GM19240 (cell line): Measurements from ENCODE around the gene MBOAT1.

ENCODE experiments used
- DNase-seq: peaks from one replicate; pipeline ENCODE4 v3.0.0; 2011; ENCODE audit warnings: low spot score; ENCODE audit not compliant: insufficient read length

Gene MBOAT1

DNA sequence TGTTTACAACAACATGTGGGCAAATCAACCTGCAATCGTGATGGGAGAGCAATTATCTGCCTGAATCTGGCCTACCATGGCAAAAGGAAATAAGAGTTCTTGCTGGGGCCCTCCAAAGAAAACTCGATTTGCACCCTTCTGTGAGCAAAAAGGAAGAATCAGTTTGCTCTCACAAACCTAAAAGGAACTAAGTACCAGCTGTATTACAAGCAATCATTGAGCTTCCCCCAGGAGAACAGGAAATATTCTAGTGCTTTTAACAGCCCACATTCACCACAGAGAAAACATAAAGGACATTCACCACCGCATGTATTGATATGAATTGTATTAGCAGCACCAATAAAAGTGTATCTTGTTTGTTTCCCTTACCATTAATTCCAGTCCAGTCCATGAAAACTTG, 75.0 kb downstream of the MBOAT1 start:
- no peak for DNase-seq

DNA sequence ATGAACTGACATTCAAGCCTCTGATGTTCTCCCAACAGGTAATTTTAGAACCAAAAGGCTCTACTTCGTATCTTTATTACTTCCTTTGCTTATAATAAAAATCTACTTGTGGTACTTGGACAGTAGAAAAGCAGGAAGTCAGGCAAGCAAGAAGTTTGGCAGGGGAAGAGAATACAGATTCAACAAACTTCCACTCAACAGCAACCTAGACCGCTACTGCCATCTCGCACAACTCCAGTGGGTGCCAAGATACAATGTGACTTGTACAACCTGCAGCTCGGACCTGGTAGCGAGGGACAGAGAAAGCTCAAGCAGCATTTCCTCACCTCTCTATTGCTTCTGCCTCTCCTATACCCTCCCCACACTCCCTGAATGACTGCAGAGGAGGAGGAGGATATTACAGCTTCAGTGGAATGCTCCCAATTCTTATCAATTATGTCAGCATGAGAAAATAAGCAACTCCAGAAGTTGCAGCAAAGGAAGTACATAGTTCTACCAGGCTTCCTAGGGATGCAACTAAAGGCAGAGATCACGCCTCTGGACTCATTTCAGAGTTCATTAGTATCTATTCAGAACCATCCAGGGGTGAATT, 76.5 kb downstream of the MBOAT1 start:
- DNase-seq = no peak

DNA sequence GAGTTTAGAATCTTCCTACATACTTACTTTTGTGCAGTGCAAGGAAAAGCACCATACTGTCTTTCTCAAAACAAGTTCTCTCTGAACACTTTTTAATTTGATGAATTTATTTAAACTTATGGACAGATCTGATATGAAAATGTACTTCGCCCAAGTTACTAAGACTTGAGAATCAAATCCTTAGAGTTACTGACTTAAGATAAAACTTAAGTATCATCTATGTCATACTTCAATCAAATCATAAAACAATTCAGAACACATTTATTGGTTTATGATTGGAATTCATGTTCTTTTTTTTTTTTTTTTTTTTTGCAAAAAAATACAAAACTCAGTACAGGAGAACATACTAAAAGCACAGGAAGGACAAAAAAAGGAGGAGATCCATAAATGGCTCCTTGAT, 77.7 kb downstream of the MBOAT1 start:
- DNase-seq = no peak

DNA sequence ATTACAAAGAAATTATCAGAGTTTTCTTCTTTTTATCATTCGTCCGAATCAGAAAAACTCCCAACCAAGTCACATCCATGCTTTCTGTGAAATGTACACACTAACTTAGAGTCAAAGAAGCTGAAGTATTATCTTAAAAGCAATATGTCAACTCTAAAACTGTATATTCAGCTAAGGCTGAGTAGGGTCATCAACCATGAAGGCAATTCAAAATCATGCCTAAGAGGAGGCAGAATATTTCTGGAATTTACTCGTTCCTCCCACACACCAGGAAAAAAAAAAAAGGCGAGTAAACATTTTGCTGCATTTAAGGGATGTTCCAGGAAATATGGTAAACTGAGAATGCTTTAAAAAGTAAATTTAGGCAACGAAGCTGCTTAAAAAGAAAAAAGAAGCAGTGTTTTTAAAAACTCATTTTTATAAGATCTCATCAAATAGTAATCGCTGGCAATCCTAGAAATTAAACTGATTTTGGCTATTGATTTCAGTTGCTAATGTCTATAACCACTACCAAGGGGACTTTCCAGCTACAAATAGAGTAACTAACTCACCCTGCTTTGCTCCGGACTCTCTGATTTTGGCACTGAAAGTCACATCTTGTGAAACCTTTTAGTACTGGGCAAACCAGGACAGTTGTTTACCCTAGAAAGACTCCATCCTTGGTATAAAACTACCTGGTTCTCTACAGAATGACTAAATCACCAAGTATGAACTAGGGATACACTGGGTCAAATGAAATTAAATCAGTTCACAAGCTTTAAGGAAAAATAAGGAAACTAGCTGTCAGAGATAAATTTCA, 82.8 kb downstream of the MBOAT1 start:
- DNase-seq = no peak

DNA sequence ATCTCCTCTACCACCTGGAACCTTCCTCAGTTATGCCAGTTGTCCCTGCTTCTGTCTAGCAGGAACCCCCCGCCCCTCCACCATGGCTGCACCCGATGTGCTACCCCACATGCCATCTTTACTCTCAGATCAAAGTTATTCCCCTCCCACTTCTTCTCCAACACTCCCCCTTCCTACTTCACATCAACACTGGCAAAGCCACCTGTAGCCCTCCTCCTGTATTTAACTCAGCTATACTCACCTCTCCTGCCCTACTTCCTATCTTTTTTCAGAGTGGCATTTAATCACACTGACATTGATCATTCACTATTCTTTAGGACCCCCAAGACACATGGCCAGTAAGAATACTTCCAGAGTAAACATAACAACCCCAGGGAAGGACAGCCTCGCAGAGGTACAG, 84.3 kb downstream of the MBOAT1 start:
- DNase-seq = no peak

DNA sequence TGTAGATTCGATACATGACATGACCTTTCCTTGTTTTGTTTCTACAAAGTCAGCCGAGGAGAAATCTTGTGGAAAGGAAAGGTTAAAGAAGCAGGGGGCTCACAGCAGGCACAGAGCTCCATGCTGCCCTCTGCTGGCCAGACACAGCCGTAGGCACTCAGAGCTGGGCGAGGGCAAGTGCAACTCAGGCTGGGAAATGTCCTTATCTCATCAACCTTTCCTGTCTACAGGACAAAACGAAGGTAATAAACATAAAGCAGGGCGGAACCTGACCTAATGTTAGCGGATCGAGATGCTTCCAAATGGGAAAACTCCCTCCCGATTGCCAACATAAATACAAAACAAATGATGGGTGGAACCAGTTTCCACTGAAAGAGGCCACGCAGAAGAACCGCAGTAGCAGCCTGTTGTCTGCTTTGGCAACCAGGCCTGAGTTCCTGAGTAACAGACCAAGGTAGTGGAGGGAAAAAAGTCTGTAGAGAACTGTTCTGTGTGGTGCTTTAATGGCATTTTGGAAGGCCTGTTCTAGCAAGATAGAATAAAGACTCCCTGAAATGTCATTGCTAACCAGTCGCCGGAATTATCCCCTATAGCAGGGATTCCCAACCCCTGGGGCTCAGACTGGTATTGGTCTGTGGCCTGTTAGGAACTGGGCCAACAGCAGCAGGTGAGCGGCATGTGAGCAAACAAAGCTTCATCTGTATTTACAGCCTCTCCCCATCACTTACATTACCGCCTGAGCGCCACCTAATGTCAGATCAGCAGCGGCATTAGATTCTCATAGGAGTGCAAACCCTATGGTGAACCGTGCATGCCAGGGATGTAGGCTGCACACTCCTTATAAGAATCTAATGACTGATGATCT, 85.2 kb downstream of the MBOAT1 start:
- peak; percentile 30 for DNase-seq

DNA sequence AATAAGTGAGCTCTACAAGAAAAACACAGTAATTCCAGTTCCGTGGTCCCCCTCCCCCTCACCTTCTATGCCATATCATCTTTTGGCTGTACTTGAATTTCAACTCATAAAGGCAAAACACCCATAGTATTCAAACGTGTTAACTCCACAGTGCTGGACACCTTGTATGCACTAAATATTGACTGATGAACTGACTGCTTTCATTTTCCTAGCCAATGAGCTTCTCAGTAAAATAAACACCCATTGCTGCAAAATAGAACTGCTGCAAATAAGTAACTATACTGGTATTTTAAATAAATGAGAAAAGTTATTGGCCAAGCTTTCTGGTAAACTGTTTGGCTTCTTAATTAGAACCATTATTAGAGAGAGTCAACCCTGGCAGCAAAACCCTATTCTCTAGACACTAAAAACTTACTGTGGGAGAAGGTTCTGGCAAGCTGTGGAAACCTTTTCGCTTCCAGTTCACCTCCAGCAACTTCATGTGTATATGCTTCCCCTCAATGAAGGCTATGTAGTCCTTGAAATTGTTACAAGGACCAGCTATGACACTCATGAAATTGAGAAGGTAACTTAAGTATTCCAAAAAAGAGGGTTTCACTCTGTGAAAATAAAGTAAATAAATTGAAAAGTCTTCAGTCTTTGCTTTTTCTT, 86.0 kb downstream of the MBOAT1 start:
- no peak for DNase-seq

DNA sequence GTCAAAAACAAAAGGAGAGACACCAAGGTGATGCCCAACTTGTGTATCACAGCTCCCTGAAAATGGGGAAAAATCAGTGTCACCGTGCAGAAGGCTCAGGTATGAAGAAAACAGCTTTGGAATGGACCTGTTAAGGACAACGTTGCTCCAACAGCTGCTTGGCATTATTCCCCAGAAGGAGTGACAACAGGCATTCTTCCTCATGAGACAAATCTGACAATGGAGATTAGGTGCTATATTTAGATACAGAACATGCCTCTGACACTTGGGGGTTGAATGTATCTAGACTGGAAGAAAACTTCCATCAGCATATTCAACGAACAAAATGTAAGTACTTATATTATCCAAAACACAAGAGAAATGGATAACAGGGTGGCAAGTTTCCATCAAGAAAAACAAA, 87.7 kb downstream of the MBOAT1 start:
- no peak for DNase-seq

DNA sequence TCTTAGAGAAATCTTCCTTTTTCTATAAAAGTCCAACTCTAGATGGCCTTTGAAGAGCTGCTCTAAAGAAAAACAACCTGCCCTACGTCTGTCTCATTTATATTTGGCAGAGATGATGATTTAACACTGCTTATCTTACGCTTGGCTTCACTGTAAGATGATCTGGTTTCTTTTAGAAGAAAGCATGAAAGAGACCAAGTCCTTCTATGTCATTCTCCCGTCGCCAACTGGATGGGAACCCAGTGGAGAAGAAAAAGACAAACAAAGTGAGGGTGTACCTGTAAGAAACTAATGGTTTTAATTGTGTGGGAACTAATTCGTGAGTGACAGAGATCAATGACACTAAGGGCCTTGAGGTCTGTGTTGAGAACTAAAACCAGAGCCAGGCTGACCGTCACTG, 92.8 kb downstream of the MBOAT1 start:
- no peak for DNase-seq

DNA sequence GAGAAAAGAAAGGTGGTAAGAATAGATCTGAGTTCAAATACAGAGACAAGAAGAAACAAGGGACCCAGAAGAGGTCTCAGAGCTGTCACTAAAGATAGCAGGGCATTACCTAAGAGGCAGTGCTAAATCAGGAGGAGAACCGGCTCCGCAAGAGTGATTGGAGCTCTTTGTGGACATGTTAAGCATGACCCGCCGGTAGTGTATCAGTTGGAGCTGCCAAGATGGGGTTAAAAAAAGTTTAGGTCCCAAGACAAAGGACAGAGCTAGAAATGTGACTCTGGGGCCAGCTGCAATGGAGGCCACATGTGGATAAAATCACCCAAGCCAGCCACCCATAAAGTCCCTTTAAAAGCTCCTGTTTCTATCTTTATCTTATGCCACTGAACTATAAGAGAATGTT, 93.4 kb downstream of the MBOAT1 start:
- no peak for DNase-seq

DNA sequence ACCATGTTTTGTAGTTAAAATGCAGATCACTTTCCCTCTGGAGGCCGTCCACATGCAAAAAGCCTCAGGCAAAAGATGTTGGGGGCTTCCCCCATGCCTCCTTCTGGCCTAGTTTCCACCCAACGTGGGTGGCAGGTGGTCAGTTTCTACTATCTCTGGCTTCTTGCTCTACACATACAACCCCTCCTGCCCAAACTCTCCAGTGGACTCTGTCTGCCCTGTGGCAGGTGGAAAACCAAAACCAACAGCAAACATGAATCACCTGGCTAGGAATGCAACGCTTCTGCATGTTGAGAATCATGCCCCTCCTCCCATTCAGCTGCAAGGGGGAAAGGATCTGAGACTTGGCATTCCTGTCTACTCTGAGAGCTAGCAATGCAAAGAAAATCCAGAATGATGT, 94.8 kb downstream of the MBOAT1 start:
- no peak for DNase-seq

DNA sequence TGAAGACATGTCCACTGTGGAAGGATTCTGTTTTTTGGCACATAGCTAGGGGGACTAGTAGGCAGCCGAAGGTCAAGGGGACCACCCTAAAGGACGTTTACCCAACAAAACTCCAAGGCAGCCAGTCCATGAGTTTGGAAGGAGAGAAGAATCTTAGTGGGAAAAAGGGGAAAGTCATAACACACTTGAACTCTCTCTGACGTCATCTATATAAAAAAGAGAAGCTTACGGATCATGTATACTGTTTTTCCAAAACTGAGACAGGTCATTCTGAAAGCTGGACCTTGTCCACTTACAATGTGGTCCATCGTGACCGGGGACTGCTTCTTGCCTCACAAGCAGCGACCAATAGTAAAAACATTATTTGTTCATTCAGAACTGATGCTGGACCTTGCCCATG, 95.5 kb downstream of the MBOAT1 start:
- no peak for DNase-seq

DNA sequence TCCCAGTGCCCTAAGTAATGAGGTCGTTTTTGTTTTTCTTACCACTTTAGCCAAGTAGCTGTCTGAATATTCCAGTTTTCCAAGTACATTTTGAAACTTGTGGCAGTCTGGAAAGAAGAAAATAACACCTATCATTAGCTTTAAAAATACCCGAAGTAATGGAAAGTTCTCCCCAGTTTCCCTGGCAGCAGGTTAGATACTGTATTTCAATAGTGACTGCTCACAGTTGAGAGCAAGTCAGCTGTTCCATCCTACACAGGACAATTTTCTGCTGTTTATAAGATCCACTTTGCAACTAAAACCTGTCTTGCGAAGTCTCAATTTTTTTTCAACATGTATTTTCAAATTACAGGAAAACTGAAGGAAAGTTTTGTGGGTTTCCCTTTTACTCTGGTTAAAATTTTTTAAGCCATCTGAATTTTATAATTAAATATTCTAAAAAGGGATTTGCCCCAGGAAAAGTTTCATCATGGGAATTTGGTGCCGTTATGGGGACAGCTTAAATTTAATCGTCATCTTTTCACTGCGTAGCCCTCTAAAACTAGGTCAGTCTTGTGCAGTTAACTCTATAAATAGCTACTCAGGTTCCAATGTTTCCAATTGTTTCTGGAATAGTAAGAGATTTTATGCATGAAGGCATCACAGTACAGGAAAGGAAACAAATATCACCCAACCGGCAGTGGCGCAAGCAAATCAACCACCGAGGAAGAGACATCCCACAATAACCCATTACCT, 96.9 kb downstream of the MBOAT1 start:
- no peak for DNase-seq

DNA sequence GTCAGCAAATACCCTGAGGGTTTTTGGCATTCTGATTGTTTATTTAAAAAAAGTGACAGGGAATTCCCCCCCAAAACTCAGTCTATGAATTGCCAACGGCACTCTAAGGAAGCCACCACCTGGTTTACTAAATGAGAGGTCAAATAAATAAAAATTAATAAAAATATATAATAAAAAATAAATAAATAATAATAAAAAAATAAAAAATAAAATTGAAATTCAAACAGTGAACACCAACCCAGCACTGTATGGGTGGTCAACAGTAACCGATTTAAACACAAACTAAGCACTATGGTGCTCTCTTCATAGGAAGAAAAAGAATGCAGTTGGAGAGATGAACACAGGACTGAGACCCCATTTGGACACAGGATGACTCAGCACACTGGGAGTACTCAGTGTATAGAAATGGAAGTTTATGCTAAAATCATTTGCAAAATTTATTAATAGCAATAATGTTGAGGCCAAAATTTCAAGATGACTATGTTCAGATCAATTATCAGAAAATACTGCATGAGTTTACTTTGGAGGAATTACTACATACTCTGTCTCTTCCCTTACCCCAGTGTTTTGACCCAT, 98.5 kb downstream of the MBOAT1 start:
- DNase-seq = no peak

DNA sequence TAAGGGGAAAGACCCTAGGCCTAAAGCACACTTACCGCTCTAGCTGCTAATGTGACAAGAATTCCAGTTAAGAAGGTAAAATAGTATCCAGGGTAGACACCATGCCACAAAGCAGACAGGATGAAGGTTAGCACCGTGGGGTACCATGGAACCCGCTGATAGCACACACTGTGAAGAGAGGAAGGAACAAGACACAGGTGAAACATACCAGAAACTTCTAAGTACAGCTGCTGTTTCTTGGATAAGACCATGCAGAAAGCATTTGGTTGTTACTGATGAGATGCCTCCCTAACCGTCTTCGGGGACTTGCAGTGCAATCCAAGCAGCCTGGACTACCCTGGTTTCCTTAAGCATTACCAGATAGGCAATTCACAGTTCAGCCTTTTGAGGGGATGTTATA, 99.4 kb downstream of the MBOAT1 start:
- DNase-seq = no peak

DNA sequence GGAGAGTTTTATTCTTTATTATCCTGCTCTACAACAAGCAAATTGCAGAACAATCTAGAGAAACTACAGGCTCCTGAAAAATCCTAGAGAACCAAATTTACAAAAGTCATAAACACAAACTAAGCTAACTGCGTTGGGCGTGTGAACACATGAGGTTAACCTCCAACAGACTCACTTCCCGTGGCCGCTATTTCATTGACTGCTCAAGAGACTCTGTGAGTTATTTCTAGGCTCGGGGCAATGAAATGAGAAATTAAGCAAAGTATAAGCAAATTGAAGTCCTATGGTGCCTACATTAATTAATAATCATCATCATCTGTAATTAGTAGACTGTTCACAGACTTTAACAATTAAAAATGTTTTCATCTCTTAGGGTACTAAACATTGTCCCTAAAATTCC, 100.0 kb downstream of the MBOAT1 start:
- DNase-seq = no peak

DNA sequence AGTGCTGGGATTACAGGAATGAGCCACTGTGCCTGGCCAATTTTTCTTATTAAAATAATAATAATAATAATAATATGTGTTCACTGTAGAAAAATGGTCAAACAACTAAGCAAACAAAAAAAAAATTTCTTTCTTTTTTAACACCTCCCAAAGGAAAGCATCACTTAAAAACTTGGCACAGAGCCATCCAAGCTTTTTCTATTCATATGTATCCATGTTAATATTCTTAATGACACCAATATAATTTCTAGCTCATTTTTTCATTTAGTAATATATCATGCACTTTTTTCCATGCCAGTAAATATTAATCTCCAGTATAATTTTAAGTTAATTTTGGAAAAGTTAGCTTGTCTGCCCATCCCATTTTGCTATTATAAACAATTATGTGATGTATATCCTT, 101.8 kb downstream of the MBOAT1 start:
- DNase-seq = no peak

DNA sequence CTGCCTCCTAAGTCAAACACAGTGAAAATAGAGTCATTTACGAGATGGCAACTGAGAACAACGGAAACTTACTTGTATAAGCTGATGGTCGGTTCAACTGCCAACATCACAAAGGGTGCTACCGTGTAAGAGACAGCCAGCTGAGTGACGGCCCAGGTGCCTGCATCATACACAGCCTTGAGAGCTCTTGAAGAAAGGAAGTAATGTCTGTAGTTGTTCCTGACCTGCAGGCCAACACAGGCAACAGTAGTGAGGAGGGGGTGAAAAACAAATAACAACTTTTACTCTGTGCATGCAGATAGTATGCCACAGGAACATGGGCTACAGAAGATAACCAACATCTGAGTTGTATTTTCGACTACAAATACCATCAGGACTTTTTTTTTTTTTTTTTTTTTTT, 102.7 kb downstream of the MBOAT1 start:
- DNase-seq = no peak

DNA sequence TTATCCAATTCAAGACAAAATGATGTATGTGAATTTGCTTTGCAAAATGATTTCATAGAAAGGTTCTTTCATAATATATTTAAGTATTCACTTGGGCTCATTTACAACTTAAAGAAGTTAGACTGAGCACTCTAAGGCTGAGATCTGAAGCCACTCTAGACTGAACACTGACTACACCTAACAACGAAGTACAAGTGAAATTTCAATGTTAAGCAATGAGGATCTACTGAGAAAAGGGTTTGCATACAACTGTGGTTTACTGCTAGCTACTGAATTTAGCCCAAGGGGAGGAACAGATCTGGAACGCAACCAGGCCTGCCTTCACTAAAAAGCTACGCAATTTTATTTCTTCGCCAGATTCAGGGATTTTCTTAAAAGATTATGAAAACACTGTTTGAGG, 106.4 kb downstream of the MBOAT1 start:
- DNase-seq = no peak

DNA sequence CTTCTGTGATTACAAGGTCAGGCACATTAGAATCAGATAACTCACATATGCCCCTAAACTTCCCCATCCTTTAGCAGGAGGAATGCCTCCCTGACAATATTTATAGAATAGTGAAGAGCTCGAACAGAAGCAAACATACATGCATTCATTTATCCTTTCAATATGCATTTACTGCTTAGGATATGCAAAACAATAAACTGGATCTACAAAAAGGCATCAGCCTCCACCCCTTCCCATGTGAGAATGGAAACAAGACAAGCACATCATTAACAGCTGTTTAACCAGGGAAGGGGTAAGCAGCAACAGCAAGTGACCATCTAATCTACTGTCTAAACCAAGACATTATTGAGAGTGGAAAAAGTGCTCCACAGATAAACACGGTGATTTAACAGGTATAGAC, 107.6 kb downstream of the MBOAT1 start:
- DNase-seq = no peak
